ENCODE data around the gene ARL15. TPM values are rescaled to one million over a fixed set of nuclear protein-coding genes. Genes with fewer than 3 reads are reported as not detected.

The ARL15 gene
- total RNA-seq, 1 donor from 2014 or later: 102 TPM

GRCh38 chr5:53878015-53878414 is 432.4 kb downstream of the ARL15 start:
- Mint-ChIP-seq H3K36me3 (ENCODE audit: low read depth, unreplicated experiment) (peaks cover 16% of the 10 kb centered on the region), H3K4me3 (ENCODE audit: unreplicated experiment) (no peak overlapping the region), H3K27me3 (ENCODE audit: unreplicated experiment) (peaks cover 11% of the 10 kb centered on the region), H3K4me1 (ENCODE audit: unreplicated experiment) (peaks cover 7% of the 10 kb centered on the region), H3K27ac (ENCODE audit: unreplicated experiment) (no peak overlapping the region), H3K9me3 (ENCODE audit: unreplicated experiment) (peaks cover 6% of the 10 kb centered on the region)
- no peak for DNase-seq (ENCODE audit: low spot score)
- TF ChIP-seq CTCF (IDR thresholded peaks at IDR 0.05; ENCODE audit: unreplicated experiment): no peak

- DNase-seq (ENCODE audit: low spot score): no peak
- Mint-ChIP-seq H3K9me3 (ENCODE audit: unreplicated experiment) (peaks cover 6% of the 10 kb centered on the region), H3K4me3 (ENCODE audit: unreplicated experiment) (no peak overlapping the region), H3K27ac (ENCODE audit: unreplicated experiment) (no peak overlapping the region), H3K36me3 (ENCODE audit: low read depth, unreplicated experiment) (peaks cover 16% of the 10 kb centered on the region), H3K27me3 (ENCODE audit: unreplicated experiment) (peaks cover 9% of the 10 kb centered on the region), H3K4me1 (ENCODE audit: unreplicated experiment) (peaks cover 7% of the 10 kb centered on the region)
- no peak for TF ChIP-seq CTCF (IDR thresholded peaks at IDR 0.05; ENCODE audit: unreplicated experiment)
Measured at GRCh38 chr5:53877243-53877642, 433.1 kb downstream of the ARL15 start.

- H3K9me3 Mint-ChIP-seq (ENCODE audit: unreplicated experiment): peaks cover 6% of the 10 kb centered on the region
- H3K27ac Mint-ChIP-seq (ENCODE audit: unreplicated experiment): peak overlapping the region; percentile 38
- peaks cover 16% of the 10 kb centered on the region for H3K36me3 Mint-ChIP-seq (ENCODE audit: low read depth, unreplicated experiment)
- H3K27me3 Mint-ChIP-seq (ENCODE audit: unreplicated experiment): peaks cover 9% of the 10 kb centered on the region
- no peak for DNase-seq (ENCODE audit: low spot score)
- H3K4me3 Mint-ChIP-seq (ENCODE audit: unreplicated experiment): peak overlapping the region; percentile 5
- peaks cover 7% of the 10 kb centered on the region for H3K4me1 Mint-ChIP-seq (ENCODE audit: unreplicated experiment)
- TF ChIP-seq CTCF (IDR thresholded peaks at IDR 0.05; ENCODE audit: unreplicated experiment): no peak
Measured at GRCh38 chr5:53874409-53874808, 436.0 kb downstream of the ARL15 start.

GRCh38 chr5:53873235-53873634 is 437.1 kb downstream of the ARL15 start:
- Mint-ChIP-seq H3K27ac (ENCODE audit: unreplicated experiment) (no peak overlapping the region), H3K27me3 (ENCODE audit: unreplicated experiment) (peaks cover 6% of the 10 kb centered on the region), H3K9me3 (ENCODE audit: unreplicated experiment) (peaks cover 6% of the 10 kb centered on the region)

GRCh38 chr5:53871775-53872174 is 438.6 kb downstream of the ARL15 start:
- H3K27ac Mint-ChIP-seq (ENCODE audit: unreplicated experiment): no peak overlapping the region
- peaks cover 16% of the 10 kb centered on the region for H3K36me3 Mint-ChIP-seq (ENCODE audit: low read depth, unreplicated experiment)
- DNase-seq (ENCODE audit: low spot score): no peak
- no peak overlapping the region for H3K4me3 Mint-ChIP-seq (ENCODE audit: unreplicated experiment)
- peaks cover 7% of the 10 kb centered on the region for H3K4me1 Mint-ChIP-seq (ENCODE audit: unreplicated experiment)
- no peak for TF ChIP-seq CTCF (IDR thresholded peaks at IDR 0.05; ENCODE audit: unreplicated experiment)
- peaks cover 6% of the 10 kb centered on the region for H3K9me3 Mint-ChIP-seq (ENCODE audit: unreplicated experiment)
- H3K27me3 Mint-ChIP-seq (ENCODE audit: unreplicated experiment): peaks cover 8% of the 10 kb centered on the region

More at GRCh38 chr5:53873235-53873634, 437.1 kb downstream of the ARL15 start:
- no peak for DNase-seq (ENCODE audit: low spot score)
- H3K36me3 Mint-ChIP-seq (ENCODE audit: low read depth, unreplicated experiment): peaks cover 16% of the 10 kb centered on the region
- no peak for TF ChIP-seq CTCF (IDR thresholded peaks at IDR 0.05; ENCODE audit: unreplicated experiment)
- no peak overlapping the region for H3K4me3 Mint-ChIP-seq (ENCODE audit: unreplicated experiment)
- H3K4me1 Mint-ChIP-seq (ENCODE audit: unreplicated experiment): peaks cover 7% of the 10 kb centered on the region

All from endothelial cell (in vitro differentiated cells).